ENCODE data around the gene ADCYAP1R1.

The ADCYAP1R1 gene

GRCh38 chr7:31044529-31044928 is 7.6 kb upstream of the ADCYAP1R1 start:
- DNase-seq, result no peak

DNA sequence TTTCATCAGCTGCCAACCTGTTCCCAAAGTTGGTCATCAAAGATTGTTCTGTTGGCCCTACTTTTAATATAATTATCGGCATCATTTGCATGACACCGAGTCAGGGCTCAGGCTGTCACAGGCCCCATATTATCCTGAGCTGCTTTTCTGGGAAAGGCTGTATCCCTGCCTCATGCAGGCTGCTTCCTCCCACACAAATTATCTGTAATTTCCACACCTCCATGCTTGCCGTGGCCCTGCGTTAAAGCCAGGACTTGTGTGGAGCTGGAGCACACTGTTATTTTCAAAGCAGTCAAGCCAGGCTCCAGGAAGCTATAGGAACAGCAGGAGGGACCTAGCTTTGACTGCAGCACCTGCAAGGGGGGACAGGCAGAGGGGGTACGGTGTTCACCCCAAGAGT is 5.4 kb upstream of the ADCYAP1R1 start:
- DNase-seq, result no peak

DNA sequence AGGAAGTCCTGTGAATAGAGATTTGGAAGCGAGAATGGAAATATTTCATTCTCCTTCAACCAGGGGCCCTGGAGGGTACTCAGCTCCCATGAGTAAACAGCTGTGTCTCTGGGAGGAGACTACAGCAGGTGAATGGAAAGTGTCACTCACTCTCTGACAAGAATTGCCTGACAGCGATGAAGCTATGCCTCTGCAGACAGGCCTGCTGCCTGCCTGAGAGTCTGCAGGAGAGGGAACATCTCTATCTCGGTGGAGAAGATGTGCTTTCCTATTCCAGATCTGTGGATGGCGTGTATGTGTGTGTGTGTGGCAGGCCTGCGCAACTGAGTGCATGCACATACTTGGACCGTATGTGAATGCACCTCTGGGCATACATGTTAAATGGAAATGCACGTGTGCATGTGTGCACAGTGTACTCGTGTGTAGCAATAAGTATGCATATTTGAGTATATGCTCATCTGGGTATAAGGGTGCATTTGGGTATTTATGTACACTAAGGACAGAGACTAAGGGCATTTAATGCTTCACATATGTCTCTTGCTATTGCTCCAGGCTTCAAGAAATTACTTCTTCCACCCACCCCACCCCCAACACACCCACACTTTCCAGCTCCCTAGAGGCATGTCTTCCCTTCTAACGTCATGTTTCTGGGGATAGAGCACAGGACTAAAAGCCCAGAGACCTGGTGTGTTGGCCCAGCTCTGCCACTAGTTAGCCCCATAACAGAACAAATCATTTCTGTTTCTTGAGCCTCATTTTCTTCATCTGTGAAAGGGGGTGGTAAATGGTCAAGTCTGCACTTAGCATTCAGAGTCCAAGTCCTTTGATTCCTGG is 4.6 kb upstream of the ADCYAP1R1 start:
- DNase-seq, result no peak

GRCh38 chr7:31049005-31049765 is 2.9 kb upstream of the ADCYAP1R1 start:
- DNase-seq, result no peak

DNA sequence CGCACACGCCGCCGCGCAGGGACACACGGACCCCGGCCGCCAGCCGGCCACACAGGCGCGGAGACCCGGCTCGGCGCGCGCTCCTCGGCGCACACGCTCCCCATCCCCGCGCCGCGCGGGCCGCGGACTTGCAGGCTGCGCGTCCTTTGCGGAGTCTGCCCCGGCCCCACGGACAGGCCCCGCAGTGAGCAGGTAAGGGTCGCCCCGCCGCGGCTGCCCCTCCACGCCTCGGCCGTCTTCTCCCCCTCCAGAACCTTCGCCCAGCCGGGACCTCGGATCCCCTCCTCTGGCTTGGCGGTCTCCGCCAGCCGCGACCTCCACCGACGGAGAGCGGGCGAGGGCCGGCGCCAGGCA is 356 bp downstream of the ADCYAP1R1 start:
- no peak for DNase-seq

- no peak for DNase-seq
These were observed 913 bp downstream of the ADCYAP1R1 start for GRCh38 chr7:31052841-31053601.

- DNase-seq, result no peak
These were observed 1.9 kb downstream of the ADCYAP1R1 start for GRCh38 chr7:31053986-31054385.

DNA sequence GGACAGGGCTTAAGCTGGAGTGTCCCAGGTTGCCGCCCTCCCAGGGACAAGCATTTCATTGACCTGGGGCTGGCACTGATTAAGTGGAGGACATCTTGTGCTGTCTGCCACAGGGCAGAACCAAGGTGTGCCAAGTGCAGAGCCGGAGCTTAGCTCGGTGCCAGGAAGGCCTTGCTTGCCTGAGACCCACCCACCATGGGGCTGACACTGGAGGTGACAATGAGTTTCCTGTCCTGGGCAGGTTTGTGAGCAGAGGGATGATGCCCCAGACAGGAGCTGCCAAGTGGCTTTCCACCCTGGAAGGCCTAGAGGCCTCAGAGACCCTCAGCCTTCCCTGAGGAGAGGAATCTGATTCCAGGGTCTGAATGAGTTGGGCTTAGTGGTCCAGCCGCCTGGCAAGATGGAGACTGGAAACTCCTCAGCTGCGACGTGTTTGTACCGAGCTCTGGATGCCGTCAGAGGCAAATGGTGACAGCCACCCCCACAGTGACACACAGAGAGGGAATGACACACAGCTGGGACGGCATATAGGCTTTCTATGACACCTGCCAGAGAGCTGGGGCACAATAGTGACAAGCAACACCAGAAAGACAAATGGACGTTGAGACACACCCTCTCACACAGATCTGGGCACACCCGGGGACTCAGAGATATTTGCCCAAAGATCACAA is 2.6 kb downstream of the ADCYAP1R1 start:
- DNase-seq, result no peak

- no peak for DNase-seq
These were observed 3.4 kb downstream of the ADCYAP1R1 start for GRCh38 chr7:31055471-31055870.

DNA sequence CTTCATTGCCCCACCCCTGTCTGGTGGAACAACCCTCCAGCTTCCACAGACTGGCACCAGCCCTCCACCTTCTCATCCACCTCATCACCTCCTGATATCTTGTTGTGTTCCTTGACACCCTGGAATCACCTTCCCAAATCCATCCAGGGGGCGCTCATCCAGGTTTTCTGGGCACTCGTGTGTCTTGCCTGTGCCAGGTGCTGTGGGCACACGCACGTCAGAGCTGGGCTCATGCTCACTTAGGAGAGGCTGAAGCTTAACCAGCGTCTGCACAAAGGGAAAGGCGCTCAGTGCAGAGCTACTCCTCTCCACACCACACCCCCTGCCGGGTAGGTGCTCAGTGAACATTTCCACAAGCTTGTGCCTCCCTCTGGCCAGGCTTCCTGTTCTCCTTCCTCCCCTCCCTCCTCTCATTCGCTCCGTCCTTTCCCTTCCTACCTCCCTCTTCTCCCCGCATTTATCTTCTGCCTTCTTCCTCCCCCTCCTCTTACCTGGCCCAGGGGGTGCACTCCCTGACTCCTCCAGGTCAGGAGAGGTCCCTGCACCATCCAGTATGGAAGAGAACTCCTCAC is 4.8 kb downstream of the ADCYAP1R1 start:
- no peak for DNase-seq

DNA sequence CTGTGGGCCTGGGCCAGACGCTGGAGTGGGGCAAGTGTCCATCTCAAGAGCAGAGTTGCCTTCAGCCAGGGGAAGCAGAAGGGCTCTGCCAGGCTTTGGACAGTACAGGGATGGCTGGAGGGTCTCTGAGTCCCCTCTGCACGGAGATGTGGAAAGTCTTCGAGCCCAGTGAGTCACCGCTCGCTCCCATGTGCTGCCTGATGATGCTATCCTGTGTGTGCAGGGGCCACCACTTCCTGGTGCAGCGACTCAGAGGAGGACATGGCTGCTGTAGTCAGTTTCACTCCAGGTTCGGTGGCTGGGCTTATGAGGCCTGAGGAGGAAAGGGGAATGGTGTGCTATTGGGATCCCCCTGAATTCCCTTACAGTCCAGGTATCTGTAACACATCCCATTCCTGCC is 6.0 kb downstream of the ADCYAP1R1 start:
- DNase-seq, result no peak

DNA sequence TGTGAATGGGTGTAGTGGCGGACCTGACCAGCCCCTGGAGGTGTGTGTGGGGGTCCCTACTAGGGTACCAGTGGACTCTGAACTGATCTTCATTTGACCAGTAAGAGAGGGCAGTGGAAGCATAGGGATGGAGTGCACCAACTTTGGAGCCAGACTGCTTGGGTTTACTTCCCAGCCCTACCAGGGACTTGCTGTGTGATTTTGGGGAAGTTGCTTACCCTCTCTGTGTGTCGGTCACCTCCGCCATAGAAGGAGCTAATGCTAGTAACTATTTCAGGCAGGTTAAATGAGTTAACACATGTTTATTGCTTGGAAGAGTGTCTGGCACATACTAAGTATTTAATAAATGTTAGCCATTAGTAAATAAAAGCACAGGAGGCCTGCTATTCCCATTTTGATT is 6.6 kb downstream of the ADCYAP1R1 start:
- DNase-seq, result no peak

DNA sequence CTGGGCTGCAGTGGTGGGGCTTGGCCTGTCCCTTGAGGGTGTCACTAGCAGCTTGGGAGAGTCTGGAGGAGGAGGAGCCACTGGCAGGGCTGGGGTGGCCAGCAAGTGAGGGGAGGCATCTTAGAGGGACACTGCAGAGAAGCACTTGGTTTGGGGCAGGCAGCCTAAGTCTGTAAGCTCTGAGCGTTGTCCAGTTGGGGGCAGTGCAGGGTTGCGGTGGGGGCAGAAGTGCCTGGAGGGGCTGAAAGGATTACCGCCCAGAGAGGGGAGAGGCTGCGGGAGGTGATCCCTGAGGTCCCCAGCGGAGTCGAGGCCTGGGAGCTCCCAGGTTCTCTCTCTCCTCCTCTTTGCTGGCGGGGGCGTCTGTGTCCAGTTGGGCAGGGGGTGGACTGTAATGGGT is 7.4 kb downstream of the ADCYAP1R1 start:
- no peak for DNase-seq

DNA sequence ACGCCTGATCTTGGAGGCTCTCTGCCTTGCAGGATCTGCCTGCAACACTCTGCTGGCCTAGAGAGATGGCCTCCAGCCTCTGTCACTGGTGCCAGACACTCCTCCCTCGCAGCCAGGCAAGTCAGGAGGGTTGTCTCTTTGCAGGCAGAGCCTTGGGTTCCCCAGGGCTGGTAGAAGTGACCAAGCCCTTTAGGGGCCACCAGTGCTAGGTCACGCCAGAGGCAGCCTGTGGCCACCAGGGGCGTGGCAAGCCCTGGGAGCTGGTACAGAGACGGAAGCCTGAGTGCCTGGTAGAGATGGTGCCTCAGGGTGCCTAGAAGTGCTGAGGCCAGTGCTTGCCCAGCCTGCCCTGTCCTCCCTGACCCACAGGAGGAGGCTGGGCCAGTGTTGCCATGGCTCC is 9.1 kb downstream of the ADCYAP1R1 start:
- no peak for DNase-seq

- no peak for DNase-seq
These were observed 10.8 kb downstream of the ADCYAP1R1 start for GRCh38 chr7:31062746-31063435.

DNA sequence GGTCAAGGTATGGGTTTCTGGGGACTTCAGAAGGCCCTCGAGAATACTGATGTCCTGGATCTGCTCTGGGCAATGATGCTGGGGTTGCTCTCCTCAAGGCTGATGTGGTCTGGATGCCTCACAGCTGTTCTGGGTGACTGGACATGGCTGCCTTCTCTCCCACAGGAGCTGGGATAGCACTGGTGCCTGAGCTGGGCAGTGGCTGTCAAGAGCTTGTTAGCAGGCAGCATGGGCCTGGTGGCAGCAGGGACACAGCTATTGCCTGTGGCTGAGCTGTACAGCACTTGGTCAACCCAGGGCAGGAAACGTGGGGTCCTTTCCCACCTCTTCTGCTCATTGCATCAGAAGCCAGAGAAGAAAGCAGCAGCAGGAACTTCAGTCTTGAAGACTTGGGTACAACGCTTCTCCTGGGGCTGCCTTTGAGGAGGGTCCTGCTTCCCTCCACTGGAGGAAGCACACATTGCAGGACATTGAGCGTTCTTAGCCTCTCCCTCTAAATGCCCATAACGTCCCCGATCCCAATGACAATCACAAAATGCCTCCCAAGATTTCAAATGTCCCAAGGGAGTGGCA is 13.0 kb downstream of the ADCYAP1R1 start:
- no peak for DNase-seq

- no peak for DNase-seq
These were observed 13.7 kb downstream of the ADCYAP1R1 start for GRCh38 chr7:31065840-31066239.

DNA sequence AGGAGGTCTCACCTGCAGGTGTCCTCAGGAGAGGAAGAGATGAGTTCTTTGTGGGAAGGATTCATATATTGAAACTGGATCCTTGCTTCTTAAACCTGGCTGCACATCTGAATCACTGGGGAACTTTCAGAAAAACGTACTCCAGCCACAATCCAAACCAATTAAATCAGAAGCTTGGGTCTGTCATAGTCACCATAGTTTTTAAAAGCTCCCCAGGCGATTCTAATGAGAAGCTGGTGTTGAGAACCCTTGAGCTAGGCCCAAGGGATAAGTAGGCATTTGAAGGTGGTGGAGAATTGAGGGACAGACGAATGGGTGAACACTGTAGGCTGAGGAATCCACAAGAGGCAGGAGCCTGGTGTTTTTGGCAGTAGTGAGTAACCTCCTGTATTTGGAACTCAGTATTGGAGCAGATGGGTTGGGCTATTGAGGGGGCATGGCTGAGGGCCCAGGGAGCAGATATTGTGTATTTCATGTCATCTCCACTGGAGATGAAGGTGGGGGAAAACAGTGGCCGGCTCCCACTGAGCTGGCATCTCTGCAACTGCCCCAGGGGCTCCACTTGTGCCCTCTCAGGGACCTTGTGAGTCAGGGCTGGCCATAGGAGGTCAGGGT is 14.5 kb downstream of the ADCYAP1R1 start:
- no peak for DNase-seq

GRCh38 chr7:31067491-31067890 is 15.4 kb downstream of the ADCYAP1R1 start:
- DNase-seq, result no peak

DNA sequence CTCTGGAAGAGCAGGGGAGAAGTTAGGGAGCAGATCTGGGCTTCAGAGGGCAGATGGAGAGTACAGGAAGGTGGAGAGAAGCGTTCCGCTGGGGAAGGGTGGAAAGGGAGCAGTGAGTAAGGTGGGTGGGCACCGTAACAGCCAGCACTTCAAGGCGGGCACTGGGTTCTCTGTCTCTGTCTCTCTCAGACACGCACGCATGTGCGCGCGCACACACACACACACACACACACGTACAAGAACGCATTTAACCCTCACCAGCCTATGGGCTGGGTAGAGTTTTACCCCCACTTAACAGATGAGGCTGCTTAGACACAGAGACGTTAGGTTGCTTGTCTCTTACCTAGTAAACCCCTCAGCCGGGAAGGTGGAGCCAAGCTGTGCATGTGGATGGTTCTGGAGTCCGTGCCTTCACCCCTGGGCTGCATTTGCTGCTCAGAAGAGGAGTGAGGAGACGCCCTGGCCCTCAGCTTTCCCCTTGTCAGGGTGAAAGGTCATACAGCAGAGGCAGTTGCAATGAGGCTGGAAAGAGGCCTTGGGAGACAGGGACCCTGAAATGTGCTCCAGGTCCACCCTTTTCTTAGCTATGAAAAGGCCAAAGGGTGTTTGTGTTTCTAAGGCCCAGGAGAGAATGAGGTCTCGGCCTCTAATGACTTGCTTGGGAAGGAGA is 16.0 kb downstream of the ADCYAP1R1 start:
- DNase-seq, result no peak
